ENCODE results near the gene RGS3.

The RGS3 gene

GRCh38 chr9:113558632-113559502 is 95.3 kb downstream of the RGS3 start:
- DNase-seq = no peak

GRCh38 chr9:113559834-113560800 is 96.6 kb downstream of the RGS3 start:
- DNase-seq = no peak

- DNase-seq = no peak
Observed at GRCh38 chr9:113562653-113563381, 99.3 kb downstream of the RGS3 start.

DNA sequence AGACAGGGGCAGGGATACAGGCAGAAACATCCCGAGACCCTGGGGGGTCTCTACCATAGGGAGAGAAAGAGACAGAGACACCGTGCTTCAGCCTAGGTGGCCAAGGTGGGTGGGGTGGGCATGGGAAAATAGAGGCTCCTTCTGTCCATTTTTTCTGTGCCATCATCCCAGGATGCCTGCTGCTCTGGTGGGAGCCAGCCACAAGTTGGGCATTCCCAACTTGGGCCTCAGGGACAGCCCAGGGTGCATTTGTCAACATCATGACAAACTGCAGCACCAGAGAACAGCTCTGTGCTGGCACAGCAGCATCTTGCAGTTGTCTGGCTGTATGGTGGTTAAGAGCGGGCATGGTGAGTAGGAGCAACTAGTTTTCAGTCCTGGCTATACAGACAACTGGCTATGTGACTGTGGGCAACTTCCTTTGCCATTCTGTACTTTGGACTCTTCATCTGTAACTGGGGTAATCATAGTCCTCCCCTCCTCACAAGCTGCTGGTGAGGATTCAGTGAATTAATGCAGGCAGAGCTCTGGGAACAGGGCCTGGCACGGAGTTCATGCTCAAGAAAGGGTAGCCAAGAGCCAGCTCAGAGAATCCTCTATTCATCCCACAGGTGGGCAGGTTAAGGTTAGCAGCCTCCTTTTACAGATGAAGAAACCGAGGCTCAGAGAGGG is 100.4 kb downstream of the RGS3 start:
- no peak for DNase-seq

GRCh38 chr9:113564498-113565237 is 101.1 kb downstream of the RGS3 start:
- DNase-seq = no peak

DNA sequence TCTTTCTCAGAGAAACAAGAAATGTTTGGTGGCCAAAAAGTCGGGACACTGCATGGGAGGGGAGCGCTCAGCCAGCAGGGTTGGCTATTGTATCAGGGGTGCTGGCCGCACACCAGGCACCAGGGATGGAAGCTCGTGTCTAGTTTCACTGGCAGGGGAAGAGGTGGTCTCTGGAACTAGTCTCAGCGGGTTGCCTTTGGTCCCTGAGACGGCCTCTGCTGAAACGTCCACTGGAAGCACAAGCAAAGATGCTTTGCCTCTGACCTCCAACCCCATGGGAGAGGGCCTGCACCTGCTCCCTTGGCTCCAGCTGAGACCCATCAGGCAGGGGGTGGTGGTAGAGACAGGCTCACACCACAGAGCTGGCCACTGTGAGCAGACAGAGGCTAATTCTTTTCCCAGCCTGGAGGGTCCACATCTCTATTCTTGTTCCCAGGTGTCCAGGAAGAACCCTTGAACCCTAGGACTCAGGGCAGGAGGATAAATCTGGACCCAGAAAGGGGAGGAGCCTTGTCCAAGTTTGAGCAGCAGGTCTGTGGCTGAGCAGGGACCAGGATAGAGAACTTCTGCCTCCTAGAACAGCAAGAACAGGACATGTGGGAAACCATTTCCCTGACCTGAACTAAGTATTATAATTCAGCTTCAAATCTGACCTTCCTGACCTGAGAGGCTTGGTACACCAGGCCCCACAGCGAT is 102.6 kb downstream of the RGS3 start:
- DNase-seq = no peak

GRCh38 chr9:113566712-113567071 is 103.2 kb downstream of the RGS3 start:
- no peak for DNase-seq

DNA sequence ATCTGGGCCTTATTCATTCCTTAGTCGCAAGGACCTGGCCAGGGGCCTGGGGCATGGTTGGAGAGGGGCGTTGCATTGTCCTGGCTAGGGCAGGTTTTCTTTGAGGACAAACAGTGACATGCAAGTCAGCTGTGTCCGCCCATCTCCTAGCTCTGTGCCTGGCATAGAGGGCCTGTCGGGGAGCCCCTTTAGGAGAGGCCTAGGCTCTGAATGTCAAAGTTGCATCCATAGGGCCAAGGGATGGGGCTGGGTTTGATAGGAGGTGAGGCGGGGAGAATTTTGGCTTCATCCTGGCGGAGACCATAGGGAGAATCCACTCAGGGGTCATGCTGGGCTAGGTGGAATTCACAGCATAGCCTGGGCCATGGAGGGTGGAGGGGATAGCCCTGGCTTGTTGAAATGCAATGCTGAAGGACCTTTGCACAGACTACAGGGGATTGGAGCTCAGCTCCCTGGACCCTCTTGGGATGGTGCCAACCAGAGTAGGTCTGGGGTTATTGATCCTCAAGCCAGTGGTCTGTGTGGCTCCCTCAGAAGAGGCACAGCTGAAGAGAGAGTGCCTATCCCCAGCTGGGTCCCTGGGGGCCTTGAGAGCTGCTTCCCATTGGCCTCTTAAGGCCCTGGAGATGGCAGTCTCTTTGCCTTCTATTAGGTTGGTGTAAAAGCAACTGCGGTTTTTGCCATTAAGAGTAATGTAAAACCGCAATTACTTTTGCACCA is 104.0 kb downstream of the RGS3 start:
- DNase-seq = no peak

GRCh38 chr9:113568081-113568435 is 104.5 kb downstream of the RGS3 start:
- no peak for DNase-seq

- DNase-seq = no peak
Observed at GRCh38 chr9:113568571-113569321, 105.2 kb downstream of the RGS3 start.

DNA sequence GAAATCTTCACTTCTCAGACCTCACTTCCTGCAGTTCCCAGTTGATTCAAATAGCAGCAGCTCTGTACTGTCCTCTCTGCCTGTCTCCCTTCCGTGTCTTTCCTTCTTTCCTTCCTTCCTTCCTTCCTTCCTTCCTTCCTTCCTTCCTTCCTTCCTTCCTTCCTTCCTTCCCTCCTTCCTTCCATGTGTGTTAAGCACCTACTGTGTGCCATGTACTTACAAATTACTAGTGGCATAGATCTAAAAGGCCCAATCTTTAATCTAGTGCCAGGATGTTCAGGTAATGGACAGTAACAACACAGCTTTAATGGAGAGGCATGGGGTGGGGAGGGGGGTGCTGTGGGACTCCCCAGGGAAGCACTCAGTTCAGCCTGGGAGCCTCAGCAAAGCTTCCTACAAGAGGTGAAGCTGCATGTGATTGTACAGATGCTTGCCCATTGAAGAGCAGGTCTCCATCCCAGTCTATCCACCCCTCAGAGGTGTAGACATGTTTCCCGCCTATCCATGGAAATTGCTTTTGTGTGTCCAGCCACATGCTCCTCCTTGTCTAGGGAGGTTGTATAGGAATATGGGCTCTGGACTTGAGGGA is 106.0 kb downstream of the RGS3 start:
- no peak for DNase-seq

- DNase-seq = no peak
Observed at GRCh38 chr9:113570106-113570505, 106.6 kb downstream of the RGS3 start.

- no peak for DNase-seq
Observed at GRCh38 chr9:113570749-113571711, 107.5 kb downstream of the RGS3 start.

- DNase-seq = no peak
Observed at GRCh38 chr9:113572076-113572861, 108.7 kb downstream of the RGS3 start.

GRCh38 chr9:113573046-113573958 is 109.8 kb downstream of the RGS3 start:
- no peak for DNase-seq

DNA sequence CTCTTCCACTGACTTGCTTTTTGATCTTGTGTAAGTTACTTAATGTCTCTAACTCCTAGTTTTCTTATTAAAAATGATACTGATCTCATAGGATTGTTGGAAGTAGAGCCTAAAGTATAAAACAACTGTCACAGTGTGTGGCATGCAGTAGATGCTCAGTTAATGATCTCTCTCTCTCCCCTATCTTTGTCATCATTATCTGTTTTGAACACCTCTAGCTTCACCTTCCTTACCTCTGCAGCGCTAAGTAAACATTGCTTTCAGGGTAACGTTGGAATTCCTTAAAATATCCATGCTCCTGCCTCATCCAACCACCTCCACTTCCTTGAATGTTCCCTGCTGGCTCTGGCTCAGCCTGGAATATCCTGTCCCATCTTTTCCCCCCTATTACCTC is 110.4 kb downstream of the RGS3 start:
- DNase-seq = no peak

All from CD4-positive, alpha-beta T cell treated with Interferon alpha-2 for 1 hour (primary cell).